ENCODE data around the gene AMHR2.

DNA sequence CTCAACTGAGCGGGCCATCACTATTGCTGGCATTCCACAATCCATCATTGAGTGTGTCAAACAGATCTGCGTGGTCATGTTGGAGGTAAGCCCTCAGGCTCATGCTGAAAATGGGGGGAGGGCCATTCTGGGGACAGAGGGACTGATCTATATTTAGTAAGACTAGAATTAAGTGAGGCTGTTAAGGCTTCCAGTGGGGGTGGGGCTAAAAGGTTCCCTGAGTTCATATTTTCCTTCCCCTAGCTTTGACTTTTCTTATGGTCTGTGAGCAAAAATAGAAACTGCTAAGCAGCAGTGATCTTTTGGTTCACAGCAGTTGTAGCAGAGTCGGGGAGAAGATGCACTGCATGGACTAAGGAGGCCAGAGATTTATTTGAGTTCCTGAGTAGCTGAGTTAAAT is 37.4 kb downstream of the AMHR2 start:
- TF ChIP-seq, protein P1, sequence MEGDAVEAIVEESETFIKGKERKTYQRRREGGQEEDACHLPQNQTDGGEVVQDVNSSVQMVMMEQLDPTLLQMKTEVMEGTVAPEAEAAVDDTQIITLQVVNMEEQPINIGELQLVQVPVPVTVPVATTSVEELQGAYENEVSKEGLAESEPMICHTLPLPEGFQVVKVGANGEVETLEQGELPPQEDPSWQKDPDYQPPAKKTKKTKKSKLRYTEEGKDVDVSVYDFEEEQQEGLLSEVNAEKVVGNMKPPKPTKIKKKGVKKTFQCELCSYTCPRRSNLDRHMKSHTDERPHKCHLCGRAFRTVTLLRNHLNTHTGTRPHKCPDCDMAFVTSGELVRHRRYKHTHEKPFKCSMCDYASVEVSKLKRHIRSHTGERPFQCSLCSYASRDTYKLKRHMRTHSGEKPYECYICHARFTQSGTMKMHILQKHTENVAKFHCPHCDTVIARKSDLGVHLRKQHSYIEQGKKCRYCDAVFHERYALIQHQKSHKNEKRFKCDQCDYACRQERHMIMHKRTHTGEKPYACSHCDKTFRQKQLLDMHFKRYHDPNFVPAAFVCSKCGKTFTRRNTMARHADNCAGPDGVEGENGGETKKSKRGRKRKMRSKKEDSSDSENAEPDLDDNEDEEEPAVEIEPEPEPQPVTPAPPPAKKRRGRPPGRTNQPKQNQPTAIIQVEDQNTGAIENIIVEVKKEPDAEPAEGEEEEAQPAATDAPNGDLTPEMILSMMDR (IDR thresholded peaks at IDR 0.05) = no peak
- TF ChIP-seq EP300 (IDR thresholded peaks at IDR 0.05) (no peak), POLR2AphosphoS5 (IDR thresholded peaks at IDR 0.05) (no peak)

Measured in suprapubic skin (tissue), 4 donors.